Measurements from ENCODE around the gene UGGT1. TPM values are rescaled to one million over a fixed set of nuclear protein-coding genes. Genes with fewer than 3 reads are reported as not detected.

The UGGT1 gene
- total and polyA plus RNA-seq, 2 donors (not counting 3 experiments of a cell fraction or from before 2014, with no cell fraction given): 27.6 to 83.2 TPM

- Histone ChIP-seq H2AFZ (ENCODE audit: low read depth, low read length) (no peak overlapping the region), H3K4me2 (ENCODE audit: insufficient read depth, low read length) (peak overlapping the region; percentile 86), H3K9me3 (replicated peaks; ENCODE audit: control insufficient read depth, insufficient read depth, low read length) (no peaks in the 10 kb centered on the region), H3K36me3 (ENCODE audit: control insufficient read depth in 2 of 2, extremely low read depth in 1 of 2, insufficient read depth in 2 of 2, low read length in 2 of 2) (peaks cover 2 to 7% of the 10 kb centered on the region in 2 experiments), H4K20me1 (replicated peaks; ENCODE audit: control insufficient read depth, extremely low read depth, insufficient read depth, low read length) (no peaks in the 10 kb centered on the region), H3K79me2 (ENCODE audit: control insufficient read depth, insufficient read depth, low read length) (no peaks in the 10 kb centered on the region), H3K9me1 (replicated peaks; ENCODE audit: control insufficient read depth, extremely low read depth, insufficient read depth, low read length) (no peaks in the 10 kb centered on the region), H3K9ac (replicated peaks; ENCODE audit: extremely low read depth, insufficient read depth, low read length) (peak overlapping the region; percentile 41), H3K4me3 (replicated peaks in 1 of 3; ENCODE audit: insufficient read depth in 1 of 3, low read depth in 1 of 3, low read length in 3 of 3) (no peak overlapping the region), H3K27ac (ENCODE audit: insufficient read depth, low read depth, low read length) (peak overlapping the region; percentile 89), H3K4me1 (ENCODE audit: control insufficient read depth, extremely low read depth, insufficient read depth, low read length) (peaks cover 31% of the 10 kb centered on the region), H3K27me3 (ENCODE audit: control insufficient read depth in 2 of 2, insufficient read depth in 2 of 2, low read length in 2 of 2) (no peaks in the 10 kb centered on the region)
- intact Hi-C loops (cut with micrococcal nuclease): loop anchor here (1.0 to 5.0 kb wide), 2 partner anchors 27 to 142 kb away; partner anchors contain the start of gene SAP130
- TF ChIP-seq MAX (IDR thresholded peaks at IDR 0.05; ENCODE audit: insufficient read depth, insufficient read length): no peak
- TF ChIP-seq GATA2 (IDR thresholded peaks at IDR 0.05; ENCODE audit: insufficient read depth, insufficient read length, low read depth, low read length): peak; percentile 78
- TF ChIP-seq EZH2 (IDR thresholded peaks at IDR 0.05; ENCODE audit: borderline replicate concordance, low read depth, low read length, severe bottlenecking): no peak
- TF ChIP-seq CTCF (IDR thresholded peaks at IDR 0.05; ENCODE audit: extremely low read depth in 1 of 2, insufficient read depth in 1 of 2, low read depth in 1 of 2, low read length in 2 of 2): no peak
- TF ChIP-seq POLR2AphosphoS5 (IDR thresholded peaks at IDR 0.05; ENCODE audit: insufficient read depth, low read depth, low read length): peak; percentile 26
- TF ChIP-seq JUN (IDR thresholded peaks at IDR 0.05; ENCODE audit: borderline replicate concordance, insufficient read depth, insufficient read length, low read depth): peak; percentile 82
- peak; percentile 52 for TF ChIP-seq POLR2A (IDR thresholded peaks at IDR 0.05; ENCODE audit: low read depth, low read length)
- no peak for TF ChIP-seq FOS (IDR thresholded peaks at IDR 0.05; ENCODE audit: borderline replicate concordance, insufficient read depth, low read length)
- no peak for TF ChIP-seq MYC (IDR thresholded peaks at IDR 0.05; ENCODE audit: low read depth, low read length)
- POLR2A ChIA-PET: interaction anchor here (0.5 to 0.7 kb wide), 2 partner anchors 9 to 16 kb away, joined by 3 to 5 read pairs; no protein-coding TSS in a partner anchor
- dilution Hi-C loops (cut with MboI; ENCODE audit: extremely low pct_ligation_motif_present, low sequenced_read_pairs): no loop called here
- no TSS peak for BruUV-seq (replicated peaks)
- CTCF ChIA-PET: interaction anchor here (0.7 to 2.9 kb wide), 7 partner anchors 10 to 106 kb away, joined by 3 to 33 read pairs (median 3); no protein-coding TSS in a partner anchor
- FAIRE-seq: peak; percentile 85
- DNase-seq (ENCODE audit: low read depth, low spot score): peak; percentile 91
These were observed 78.5 kb downstream of the UGGT1 start for GRCh38 chr2:128169497-128169896.

All from endothelial cell of umbilical vein (primary cell).